ENCODE measurements around the gene OR5W2. TPM values are rescaled to one million over a fixed set of nuclear protein-coding genes. Genes with fewer than 3 reads are reported as not detected.
A peak's percentile ranks its signal among the peaks of the same experiment; 100 is the strongest.

OR5W2 gene
- total RNA-seq (2022) (not detected in 2 replicates), Bru-seq, nascent RNA (not detected), BruChase-seq, experiment 1, labeled RNA remaining after a 2-hour chase (percentile 19 among the genes with signal in this experiment), BruChase-seq, experiment 2, labeled RNA remaining after a 6-hour chase (not detected)
- long read RNA-seq = 0 reads

DNA sequence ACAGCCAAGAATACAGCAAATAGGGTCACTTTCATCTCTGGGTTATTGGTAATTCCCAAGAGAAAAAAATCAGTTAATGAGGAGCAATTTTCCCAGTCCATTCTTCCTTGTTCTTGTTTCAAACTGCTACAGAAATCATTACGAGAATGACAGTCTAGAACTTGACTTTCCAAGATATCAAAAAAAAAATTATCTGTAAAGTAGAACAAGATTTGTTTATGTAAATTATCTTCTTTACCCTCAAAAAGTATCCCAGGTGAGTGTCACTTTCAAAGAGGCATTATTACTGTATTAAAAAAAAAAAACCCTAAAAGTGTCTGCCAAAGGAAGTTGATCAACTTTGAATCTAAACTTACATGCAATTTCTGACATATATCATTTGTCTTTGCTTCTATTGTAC lies at the start of gene OR5W2:
TSS of gene OR5W2 (minus strand) at position 101 of the 400 bp plus-strand sequence. CDS start at position 101, 0 bp downstream.
- BruUV-seq (replicated peaks) = no TSS peak
- H3K27me3 ChIP-seq (replicated peaks; ENCODE audit: control insufficient read depth, insufficient read depth, low read length) = no peaks in the 10 kb centered on the region
- CTCF ChIA-PET = no interaction called here
- no peak within 1 kb of the TSS for H3K4me3 ChIP-seq (ENCODE audit: low read depth, low read length)
- H3K4me1 ChIP-seq = no peaks in the 10 kb centered on the region
- TF ChIP-seq CTCF (IDR thresholded peaks at IDR 0.05; ENCODE audit: insufficient read depth in 1 of 2, low read depth in 1 of 2, low read length in 1 of 2, severe bottlenecking in 1 of 2, unreplicated experiment in 1 of 2) = no peak
- Mint-ChIP-seq H3K27ac (ENCODE audit: unreplicated experiment) (no peak within 1 kb of the TSS), H3K27me3 (ENCODE audit: insufficient read depth, unreplicated experiment) (peaks cover 2% of the 10 kb centered on the region), H3K4me3 (ENCODE audit: unreplicated experiment) (no peak within 1 kb of the TSS), H3K4me1 (ENCODE audit: low read depth, unreplicated experiment) (no peaks in the 10 kb centered on the region), H3K36me3 (ENCODE audit: insufficient read depth, unreplicated experiment) (no peaks in the 10 kb centered on the region), H3K9me3 (ENCODE audit: unreplicated experiment) (no peaks in the 10 kb centered on the region)
- intact Hi-C loops (cut with micrococcal nuclease; ENCODE audit: unreplicated experiment) = no loop called here
- POLR2A ChIA-PET = no interaction called here
- no peaks in the 10 kb centered on the region; the same call in 1 of the 2 replicates for H3K9me3 ChIP-seq
- no peaks in the 10 kb centered on the region for H3K36me3 ChIP-seq (ENCODE audit: control insufficient read depth, insufficient read depth, low read length)
- DNase-seq = no peak

- Mint-ChIP-seq H3K36me3 (ENCODE audit: insufficient read depth, unreplicated experiment) (peaks cover 6% of the 10 kb centered on the region), H3K27ac (ENCODE audit: unreplicated experiment) (peak overlapping the region; percentile 34)
- CTCF ChIA-PET = interaction anchor here (0.8 kb wide), 1 partner anchor 110 kb away, joined by 3 read pairs; no protein-coding TSS in a partner anchor
Measured at GRCh38 chr11:55956521-55956920, 42.1 kb upstream of the OR5W2 start.

DNA sequence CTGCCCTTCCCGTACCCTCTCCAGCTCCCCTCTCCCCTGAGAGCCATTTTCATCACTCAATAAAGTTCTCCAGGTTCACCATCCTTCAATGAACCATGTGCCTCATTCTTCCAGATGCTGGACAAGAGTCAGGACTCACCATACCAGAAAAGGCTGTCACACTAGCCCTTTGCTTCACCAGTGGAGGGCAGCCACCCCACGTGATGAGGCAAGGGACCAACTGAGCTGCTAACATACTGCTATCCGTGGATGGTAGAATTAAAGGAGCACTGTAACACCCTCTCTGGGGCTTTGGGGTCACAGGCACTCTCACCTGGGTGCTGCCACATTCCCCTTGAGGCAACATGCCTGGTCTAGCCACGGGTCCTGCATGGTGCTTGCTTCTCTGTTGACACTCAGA lies 34.9 kb upstream of the OR5W2 start:
- DNase-seq = peak in 1 of 2 experiments; percentile 23
- no peak for TF ChIP-seq CTCF (IDR thresholded peaks at IDR 0.05; ENCODE audit: insufficient read depth in 1 of 2, low read depth in 1 of 2, low read length in 1 of 2, severe bottlenecking in 1 of 2, unreplicated experiment in 1 of 2)
- Histone ChIP-seq H3K4me3 (ENCODE audit: low read depth, low read length) (no peak overlapping the region), H3K36me3 (ENCODE audit: control insufficient read depth, insufficient read depth, low read length) (no peaks in the 10 kb centered on the region), H3K27me3 (replicated peaks; ENCODE audit: control insufficient read depth, insufficient read depth, low read length) (no peaks in the 10 kb centered on the region), H3K4me1 (no peaks in the 10 kb centered on the region), H3K9me3 (no peaks in the 10 kb centered on the region)
- H3K9me3 Mint-ChIP-seq (ENCODE audit: unreplicated experiment) = peaks cover 30% of the 10 kb centered on the region
- ChIA-PET POLR2A (no interaction called here), CTCF (no interaction called here)
- no peak overlapping the region for H3K4me3 Mint-ChIP-seq (ENCODE audit: unreplicated experiment)
- no peak overlapping the region for H3K27ac Mint-ChIP-seq (ENCODE audit: unreplicated experiment)
- H3K36me3 Mint-ChIP-seq (ENCODE audit: insufficient read depth, unreplicated experiment) = peaks cover 6% of the 10 kb centered on the region
- intact Hi-C loops (cut with micrococcal nuclease; ENCODE audit: unreplicated experiment) = loop anchor here (10.0 kb wide), 1 partner anchor 445 kb away; no protein-coding TSS in a partner anchor
- BruUV-seq (replicated peaks) = no TSS peak
- no peaks in the 10 kb centered on the region for H3K27me3 Mint-ChIP-seq (ENCODE audit: insufficient read depth, unreplicated experiment)
- H3K4me1 Mint-ChIP-seq (ENCODE audit: low read depth, unreplicated experiment) = no peaks in the 10 kb centered on the region

More at GRCh38 chr11:55956521-55956920, 42.1 kb upstream of the OR5W2 start:
- Mint-ChIP-seq H3K4me3 (ENCODE audit: unreplicated experiment) (no peak overlapping the region), H3K9me3 (ENCODE audit: unreplicated experiment) (peaks cover 2% of the 10 kb centered on the region), H3K27me3 (ENCODE audit: insufficient read depth, unreplicated experiment) (no peaks in the 10 kb centered on the region), H3K4me1 (ENCODE audit: low read depth, unreplicated experiment) (no peaks in the 10 kb centered on the region)
- peak; percentile 72 to 74 for DNase-seq
- no peak for TF ChIP-seq CTCF (IDR thresholded peaks at IDR 0.05; ENCODE audit: insufficient read depth in 1 of 2, low read depth in 1 of 2, low read length in 1 of 2, severe bottlenecking in 1 of 2, unreplicated experiment in 1 of 2)
- POLR2A ChIA-PET = no interaction called here
- Histone ChIP-seq H3K9me3 (peaks cover 5% of the 10 kb centered on the region; the same call in 1 of the 2 replicates), H3K36me3 (ENCODE audit: control insufficient read depth, insufficient read depth, low read length) (no peaks in the 10 kb centered on the region), H3K27me3 (replicated peaks; ENCODE audit: control insufficient read depth, insufficient read depth, low read length) (no peaks in the 10 kb centered on the region), H3K4me1 (peaks cover 11% of the 10 kb centered on the region; the same call in 1 of the 2 replicates), H3K4me3 (ENCODE audit: low read depth, low read length) (no peak overlapping the region)
- BruUV-seq (replicated peaks) = no TSS peak
- intact Hi-C loops (cut with micrococcal nuclease; ENCODE audit: unreplicated experiment) = loop anchor here (1.0 kb wide), 2 partner anchors 102 to 110 kb away; no protein-coding TSS in a partner anchor

Measured in Caco-2 (cell line).